ENCODE measurements around the gene BMP7. TPM values are rescaled to one million over a fixed set of nuclear protein-coding genes. Genes with fewer than 3 reads are reported as not detected.

The BMP7 gene
- total and polyA plus RNA-seq, 2 of the 13 experiments (the other 11 are each of a cell fraction or from before 2014, with no cell fraction given), result not detected

- no peak for TF ChIP-seq ZNF142 (CRISPR knock-in tag; IDR thresholded peaks at IDR 0.05)
Observed at GRCh38 chr20:57241363-57241991, 25.0 kb downstream of the BMP7 start (continued).

GRCh38 chr20:57240581-57241362 is 25.7 kb downstream of the BMP7 start:
- ATAC-seq, result no peak
- intact Hi-C loops (cut with micrococcal nuclease; ENCODE audit: unreplicated experiment), result loop anchor here (10.0 kb wide), 1 partner anchor 104 kb away; no protein-coding TSS in a partner anchor
- in situ Hi-C loops (cut with HindIII; ENCODE audit: extremely low pct_ligation_motif_present, low pct_unique_long_range_greater_than_20kb), result no loop called here
- no peak for DNase-seq (ENCODE audit: low spot score)
- no peaks in the 10 kb centered on the region for H3K36me3 ChIP-seq (replicated peaks in 1 of 2; ENCODE audit: control insufficient read depth in 1 of 2, insufficient read depth in 2 of 2, low read length in 2 of 2)
- BruUV-seq (replicated peaks), result no TSS peak
- no peaks in the 10 kb centered on the region for H3K9me3 ChIP-seq (ENCODE audit: low read length)
- H3K4me3 ChIP-seq (replicated peaks in 1 of 3; ENCODE audit: insufficient read depth in 1 of 3, low read depth in 2 of 3, low read length in 3 of 3), result no peak overlapping the region
- ChIA-PET POLR2A (no interaction called here), CTCF (ENCODE audit: low intra/inter-chr PET ratio, low total read pairs) (no interaction called here)
- H3K27me3 ChIP-seq (ENCODE audit: control insufficient read depth in 1 of 2, insufficient read depth in 2 of 2, low read length in 2 of 2), result peaks cover 2 to 30% of the 10 kb centered on the region in 2 experiments; a peak in 4 of 5 replicates
- no peak overlapping the region for H3K4me2 ChIP-seq (ENCODE audit: low read depth, low read length)
- 6% methylated on average over 8 of the region's 8 CpGs for WGBS (ENCODE audit: low lambda C conversion rate)
- H4K20me1 ChIP-seq (ENCODE audit: insufficient read depth, low read length), result no peaks in the 10 kb centered on the region
- H3K79me2 ChIP-seq (ENCODE audit: insufficient read depth, low read length), result no peaks in the 10 kb centered on the region
- H2AFZ ChIP-seq (ENCODE audit: low read length), result no peak overlapping the region
- H3K27ac ChIP-seq (ENCODE audit: extremely low read length, insufficient read depth, low read length), result no peak overlapping the region
- TF ChIP-seq SP4 (CRISPR knock-in tag; IDR thresholded peaks at IDR 0.05), result no peak
- TF ChIP-seq ZFP41 (CRISPR knock-in tag; IDR thresholded peaks at IDR 0.05; ENCODE audit: borderline replicate concordance), result no peak
- TF ChIP-seq, protein P1, sequence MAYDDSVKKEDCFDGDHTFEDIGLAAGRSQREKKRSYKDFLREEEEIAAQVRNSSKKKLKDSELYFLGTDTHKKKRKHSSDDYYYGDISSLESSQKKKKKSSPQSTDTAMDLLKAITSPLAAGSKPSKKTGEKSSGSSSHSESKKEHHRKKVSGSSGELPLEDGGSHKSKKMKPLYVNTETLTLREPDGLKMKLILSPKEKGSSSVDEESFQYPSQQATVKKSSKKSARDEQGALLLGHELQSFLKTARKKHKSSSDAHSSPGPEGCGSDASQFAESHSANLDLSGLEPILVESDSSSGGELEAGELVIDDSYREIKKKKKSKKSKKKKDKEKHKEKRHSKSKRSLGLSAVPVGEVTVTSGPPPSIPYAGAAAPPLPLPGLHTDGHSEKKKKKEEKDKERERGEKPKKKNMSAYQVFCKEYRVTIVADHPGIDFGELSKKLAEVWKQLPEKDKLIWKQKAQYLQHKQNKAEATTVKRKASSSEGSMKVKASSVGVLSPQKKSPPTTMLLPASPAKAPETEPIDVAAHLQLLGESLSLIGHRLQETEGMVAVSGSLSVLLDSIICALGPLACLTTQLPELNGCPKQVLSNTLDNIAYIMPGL (CRISPR knock-in tag; IDR thresholded peaks at IDR 0.05; ENCODE audit: borderline replicate concordance in 1 of 2, low read depth in 1 of 2), result no peak
- TF ChIP-seq ATF3 (CRISPR knock-in tag; IDR thresholded peaks at IDR 0.05), result no peak
- TF ChIP-seq RFX1 (IDR thresholded peaks at IDR 0.05), result no peak
- 0 out of 2 replicates have a peak, but pooled peaks have one; percentile 53 for TF ChIP-seq ZNF629 (CRISPR knock-in tag; conservative IDR thresholded peaks at IDR 0.05)
- no peak for FAIRE-seq
- no peaks in the 10 kb centered on the region for H3K4me1 ChIP-seq (ENCODE audit: insufficient read depth, low read length)
- H3K9ac ChIP-seq (ENCODE audit: insufficient read depth, low read depth, low read length), result no peak overlapping the region
